ENCODE data around the gene RPH3AL. TPM values are rescaled to one million over a fixed set of nuclear protein-coding genes. Genes with fewer than 3 reads are reported as not detected.

The RPH3AL gene
- total RNA-seq, 3 donors from 2014 or later (not counting 1 experiment from before 2014, with no cell fraction given) = 7.2 to 9.9 (median 7.9) TPM

- no peak overlapping the region for H3K4me3 ChIP-seq (ENCODE audit: low read length)
- Mint-ChIP-seq H3K27ac (no peak overlapping the region), H3K4me3 (no peak overlapping the region), H3K27me3 (ENCODE audit: low read depth in 2 of 2) (peaks cover 29 to 36% of the 10 kb centered on the region in 2 donors), H3K4me1 (no peaks in the 10 kb centered on the region), H3K36me3 (no peaks in the 10 kb centered on the region), H3K9me3 (no peaks in the 10 kb centered on the region)
- intact Hi-C loops (cut with micrococcal nuclease) = no loop called here
- no peaks in the 10 kb centered on the region for H3K36me3 ChIP-seq (ENCODE audit: control insufficient read depth, insufficient read depth, low read length)
- TF ChIP-seq CTCF (IDR thresholded peaks at IDR 0.05) = no peak
- DNase-seq (no peak), ATAC-seq (no peak)
- no peaks in the 10 kb centered on the region for H3K9me3 ChIP-seq (ENCODE audit: control insufficient read depth, insufficient read depth, low read length)
- H3K27ac ChIP-seq (ENCODE audit: low read length) = no peak overlapping the region
- H3K27me3 ChIP-seq (ENCODE audit: control insufficient read depth, insufficient read depth, low read length) = peaks cover 15% of the 10 kb centered on the region
- WGBS (ENCODE audit: insufficient coverage) = 89% methylated on average over 5 of the region's 5 CpGs
- peaks cover 3% of the 10 kb centered on the region for H3K4me1 ChIP-seq (ENCODE audit: control insufficient read depth, insufficient read depth, low read length)
Measured at GRCh38 chr17:179066-179432, 173.6 kb downstream of the RPH3AL start.

- WGBS (ENCODE audit: insufficient coverage) = 89% methylated on average over 12 of the region's 12 CpGs
- no peak overlapping the region for H3K4me3 Mint-ChIP-seq
- no peak for DNase-seq
Measured at GRCh38 chr17:178292-179065, 174.1 kb downstream of the RPH3AL start.

GRCh38 chr17:177762-178161, 174.8 kb downstream of the RPH3AL start:
- no peak for ATAC-seq
- 82% methylated on average over 6 of the region's 6 CpGs for whole genome bisulfite sequencing (ENCODE audit: insufficient coverage)
- DNase-seq = no peak
- no peaks in the 10 kb centered on the region for H3K4me1 Mint-ChIP-seq
- TF ChIP-seq CTCF (IDR thresholded peaks at IDR 0.05) = no peak
- no peaks in the 10 kb centered on the region for H3K36me3 Mint-ChIP-seq
- H3K27me3 Mint-ChIP-seq (ENCODE audit: low read depth in 2 of 2) = peaks cover 17 to 23% of the 10 kb centered on the region in 2 donors
- Histone ChIP-seq H3K4me3 (ENCODE audit: low read length) (no peak overlapping the region), H3K9me3 (ENCODE audit: control insufficient read depth, insufficient read depth, low read length) (no peaks in the 10 kb centered on the region), H3K4me1 (ENCODE audit: control insufficient read depth, insufficient read depth, low read length) (peaks cover 3% of the 10 kb centered on the region), H3K36me3 (ENCODE audit: control insufficient read depth, insufficient read depth, low read length) (no peaks in the 10 kb centered on the region), H3K27me3 (ENCODE audit: control insufficient read depth, insufficient read depth, low read length) (peaks cover 13% of the 10 kb centered on the region), H3K27ac (ENCODE audit: low read length) (no peak overlapping the region)
- intact Hi-C loops (cut with micrococcal nuclease) = no loop called here
- H3K9me3 Mint-ChIP-seq = no peaks in the 10 kb centered on the region
- H3K4me3 Mint-ChIP-seq = no peak overlapping the region
- H3K27ac Mint-ChIP-seq = no peak overlapping the region

More at GRCh38 chr17:178292-179065, 174.1 kb downstream of the RPH3AL start:
- peaks cover 3% of the 10 kb centered on the region for H3K4me1 ChIP-seq (ENCODE audit: control insufficient read depth, insufficient read depth, low read length)
- Mint-ChIP-seq H3K4me1 (no peaks in the 10 kb centered on the region), H3K36me3 (no peaks in the 10 kb centered on the region), H3K9me3 (no peaks in the 10 kb centered on the region), H3K27me3 (ENCODE audit: low read depth in 2 of 2) (peaks cover 24 to 30% of the 10 kb centered on the region in 2 donors), H3K27ac (no peak overlapping the region)
- H3K9me3 ChIP-seq (ENCODE audit: control insufficient read depth, insufficient read depth, low read length) = no peaks in the 10 kb centered on the region
- H3K4me3 ChIP-seq (ENCODE audit: low read length) = no peak overlapping the region
- H3K27me3 ChIP-seq (ENCODE audit: control insufficient read depth, insufficient read depth, low read length) = peaks cover 15% of the 10 kb centered on the region
- no peak overlapping the region for H3K27ac ChIP-seq (ENCODE audit: low read length)
- intact Hi-C loops (cut with micrococcal nuclease) = no loop called here
- ATAC-seq = no peak
- no peak for TF ChIP-seq CTCF (IDR thresholded peaks at IDR 0.05)
- no peaks in the 10 kb centered on the region for H3K36me3 ChIP-seq (ENCODE audit: control insufficient read depth, insufficient read depth, low read length)

DNA sequence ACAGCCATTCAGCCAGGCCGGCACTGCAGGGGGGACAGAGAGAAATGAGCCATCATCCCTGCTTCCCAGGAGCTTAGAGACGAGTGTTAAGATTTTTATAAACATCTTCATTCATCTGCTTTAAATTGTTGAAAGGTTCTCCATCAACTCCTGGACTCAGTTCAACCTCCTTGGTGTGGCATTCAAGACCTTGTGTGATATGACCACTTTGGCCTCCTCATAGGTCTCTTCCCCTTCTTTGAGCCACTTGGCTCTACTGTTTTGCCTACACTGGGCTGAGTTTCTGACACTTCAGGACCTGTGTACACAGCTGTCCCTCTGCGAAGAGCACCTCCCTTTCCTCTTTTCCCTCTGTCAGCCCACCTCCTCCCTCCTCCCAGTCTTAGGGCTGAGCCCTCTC, 175.5 kb downstream of the RPH3AL start:
- 84% methylated on average over 3 of the region's 3 CpGs for WGBS (ENCODE audit: insufficient coverage)
- Mint-ChIP-seq H3K4me3 (no peak overlapping the region), H3K4me1 (no peaks in the 10 kb centered on the region), H3K9me3 (no peaks in the 10 kb centered on the region), H3K27me3 (ENCODE audit: low read depth in 2 of 2) (peaks cover 11 to 17% of the 10 kb centered on the region in 2 donors), H3K27ac (no peak overlapping the region), H3K36me3 (no peaks in the 10 kb centered on the region)
- no peak overlapping the region for H3K27ac ChIP-seq (ENCODE audit: low read length)
- peaks cover 10% of the 10 kb centered on the region for H3K27me3 ChIP-seq (ENCODE audit: control insufficient read depth, insufficient read depth, low read length)
- TF ChIP-seq CTCF (IDR thresholded peaks at IDR 0.05) = no peak
- DNase-seq = no peak
- no peaks in the 10 kb centered on the region for H3K9me3 ChIP-seq (ENCODE audit: control insufficient read depth, insufficient read depth, low read length)
- peaks cover 3% of the 10 kb centered on the region for H3K4me1 ChIP-seq (ENCODE audit: control insufficient read depth, insufficient read depth, low read length)
- H3K36me3 ChIP-seq (ENCODE audit: control insufficient read depth, insufficient read depth, low read length) = no peaks in the 10 kb centered on the region
- intact Hi-C loops (cut with micrococcal nuclease) = no loop called here
- ATAC-seq = no peak
- no peak overlapping the region for H3K4me3 ChIP-seq (ENCODE audit: low read length)

Data from natural killer cell (primary cell).